GOT3 (cell line): Measurements from ENCODE around the gene PCCA.
"Not testable (repeated sequence)": the region's sequence is repeated elsewhere in the genome, so short reads cannot be mapped to it uniquely, and the experiment has no call there.

Experiments used
- DNase-seq: peaks from one replicate; lab custom pipeline; 2025; ENCODE audit warnings: mixed read lengths; lab: John Stamatoyannopoulos, UW

The PCCA gene

DNA sequence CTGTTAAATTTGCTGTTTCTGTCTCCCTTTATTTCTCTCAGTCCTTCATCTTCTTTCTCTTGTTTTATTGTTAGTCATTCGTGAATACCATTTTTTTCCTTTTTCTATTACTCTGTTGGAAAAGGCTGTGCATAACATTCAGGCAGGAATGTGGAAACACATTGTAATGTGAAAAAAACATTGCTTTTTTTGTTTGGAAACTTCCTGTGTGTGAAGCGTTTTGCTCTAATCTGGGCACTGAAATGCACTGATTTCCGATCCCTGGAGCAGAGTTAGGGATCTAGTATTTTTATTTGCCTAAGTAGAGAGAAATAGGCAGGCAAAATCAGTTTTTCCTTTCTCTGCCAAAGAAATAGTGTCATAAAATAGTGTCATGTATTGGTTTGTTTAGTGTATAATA lies 155.5 kb downstream of the PCCA start:
- DNase-seq: no peak

DNA sequence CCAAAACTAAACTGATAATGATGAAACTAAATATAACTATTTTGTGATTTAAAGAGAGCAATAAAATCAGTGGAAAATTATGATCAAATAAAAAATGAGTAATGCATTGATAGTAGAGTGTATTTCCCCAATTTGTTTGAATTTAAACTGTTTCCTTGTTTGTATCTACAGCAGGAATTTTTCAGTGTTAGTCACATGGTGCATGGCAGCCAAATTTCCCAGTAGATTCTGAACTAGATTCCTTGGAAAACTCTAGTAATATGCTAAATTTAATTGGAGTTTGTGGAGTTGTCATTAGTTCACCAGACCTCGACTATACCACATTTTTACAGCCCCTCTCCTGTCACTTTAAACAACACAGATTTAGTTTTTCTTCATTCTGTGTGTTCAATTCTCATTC lies 156.2 kb downstream of the PCCA start:
- no peak for DNase-seq

GRCh38 chr13:100247937-100248336 lies 159.0 kb downstream of the PCCA start:
- DNase-seq: no peak

DNA sequence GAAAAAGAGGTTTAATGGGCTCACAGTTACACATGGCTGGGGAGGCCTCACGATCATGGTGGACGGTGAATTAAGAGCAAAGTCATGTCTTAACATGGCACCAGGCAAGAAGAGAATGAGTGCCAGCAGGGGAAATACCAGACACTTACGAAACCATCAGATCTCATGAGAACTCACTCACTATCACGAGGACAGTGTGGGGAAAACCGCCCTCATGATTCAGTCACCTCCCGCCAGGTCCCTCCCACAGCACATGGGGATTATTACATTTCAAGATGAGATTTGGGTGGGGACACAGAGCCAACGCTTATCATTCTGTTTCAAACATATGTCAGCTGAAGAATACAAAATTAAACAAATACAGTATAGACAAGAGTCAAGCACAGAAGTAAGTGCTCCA lies 165.1 kb downstream of the PCCA start:
- no peak for DNase-seq

- DNase-seq: no peak
Observed at GRCh38 chr13:100262404-100262803, 173.5 kb downstream of the PCCA start.

GRCh38 chr13:100266026-100266425 lies 177.1 kb downstream of the PCCA start:
- DNase-seq: no peak

DNA sequence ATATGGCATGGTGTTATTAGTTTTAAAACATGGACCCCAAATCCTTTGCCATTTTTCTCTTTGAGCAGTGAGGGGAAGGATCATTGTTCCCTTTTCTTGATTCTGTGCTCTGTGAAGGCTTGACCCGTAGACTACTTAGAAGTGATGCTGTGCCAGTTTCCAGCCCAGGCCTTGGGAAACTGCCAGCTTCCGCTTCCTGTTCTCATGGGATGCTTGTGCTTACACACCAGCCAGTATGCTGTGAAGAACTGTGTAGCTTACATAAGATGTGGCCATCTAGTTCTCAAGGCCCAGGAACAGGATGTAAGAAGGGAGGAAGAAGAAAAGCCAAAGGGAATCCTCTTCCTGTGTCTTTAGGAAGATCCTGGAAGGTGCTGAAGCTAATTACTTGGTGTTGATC lies 180.9 kb downstream of the PCCA start:
- no peak for DNase-seq

GRCh38 chr13:100273138-100273537 lies 184.2 kb downstream of the PCCA start:
- DNase-seq: no peak

DNA sequence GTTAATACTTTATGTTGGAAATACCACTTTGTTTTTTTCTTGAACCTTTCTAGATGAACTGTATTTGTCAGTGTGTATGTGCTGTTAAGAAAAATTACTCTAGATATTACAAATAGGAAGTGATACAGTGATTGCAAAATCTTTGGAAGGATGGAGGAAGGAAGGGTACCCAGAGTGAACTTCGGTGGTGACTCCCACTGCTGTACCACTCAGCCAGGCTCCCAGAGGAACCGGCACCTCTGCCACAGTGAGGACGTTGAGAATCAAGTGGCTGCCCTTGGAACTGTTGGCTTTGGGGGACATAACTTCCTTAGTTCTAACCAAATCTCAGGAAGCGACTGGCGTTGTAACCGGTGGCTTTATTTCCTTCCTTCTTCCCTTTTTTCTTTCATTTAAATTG lies 184.7 kb downstream of the PCCA start:
- DNase-seq: no peak

GRCh38 chr13:100274942-100275506 lies 186.1 kb downstream of the PCCA start:
- no peak for DNase-seq

- no peak for DNase-seq
Observed at GRCh38 chr13:100275746-100276145, 186.9 kb downstream of the PCCA start.

DNA sequence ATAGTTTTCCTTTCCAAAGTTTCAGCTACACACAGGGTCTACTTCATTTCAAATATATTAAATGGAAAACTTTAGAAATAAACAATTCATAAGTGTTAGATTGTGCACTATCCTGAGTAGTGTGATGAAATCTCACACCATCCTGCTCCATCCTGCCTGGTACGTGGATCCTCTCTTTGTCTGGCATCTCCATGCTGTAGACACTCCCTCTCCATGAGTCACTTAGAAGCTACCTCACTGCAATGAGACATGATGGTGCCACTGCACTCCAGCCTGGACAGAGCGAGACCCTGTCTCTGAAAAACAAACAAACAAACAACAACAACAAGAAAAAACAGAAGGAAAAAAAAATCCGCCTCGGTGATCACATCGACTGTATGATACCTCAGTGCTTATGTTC lies 191.8 kb downstream of the PCCA start:
- no peak for DNase-seq

DNA sequence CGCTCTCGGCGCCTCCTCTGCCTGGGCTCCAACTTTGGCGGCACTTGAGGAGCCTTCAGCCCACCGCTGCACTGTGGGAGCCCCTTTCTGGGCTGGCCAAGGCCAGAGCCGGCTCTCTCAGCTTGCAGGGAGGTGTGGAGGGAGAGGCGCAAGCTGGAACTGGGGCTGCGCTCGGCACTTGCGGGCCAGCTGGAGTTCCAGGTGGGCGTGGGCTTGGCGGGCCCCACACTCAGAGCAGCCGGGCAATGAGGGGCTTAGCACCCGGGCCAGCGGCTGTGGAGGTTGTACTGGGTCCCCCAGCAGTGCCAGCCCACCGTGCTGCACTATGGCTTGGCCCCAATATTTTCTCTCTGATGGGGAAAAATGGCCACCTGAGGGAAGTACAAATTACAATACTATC lies 193.4 kb downstream of the PCCA start:
- not testable (repeated sequence) for DNase-seq

DNA sequence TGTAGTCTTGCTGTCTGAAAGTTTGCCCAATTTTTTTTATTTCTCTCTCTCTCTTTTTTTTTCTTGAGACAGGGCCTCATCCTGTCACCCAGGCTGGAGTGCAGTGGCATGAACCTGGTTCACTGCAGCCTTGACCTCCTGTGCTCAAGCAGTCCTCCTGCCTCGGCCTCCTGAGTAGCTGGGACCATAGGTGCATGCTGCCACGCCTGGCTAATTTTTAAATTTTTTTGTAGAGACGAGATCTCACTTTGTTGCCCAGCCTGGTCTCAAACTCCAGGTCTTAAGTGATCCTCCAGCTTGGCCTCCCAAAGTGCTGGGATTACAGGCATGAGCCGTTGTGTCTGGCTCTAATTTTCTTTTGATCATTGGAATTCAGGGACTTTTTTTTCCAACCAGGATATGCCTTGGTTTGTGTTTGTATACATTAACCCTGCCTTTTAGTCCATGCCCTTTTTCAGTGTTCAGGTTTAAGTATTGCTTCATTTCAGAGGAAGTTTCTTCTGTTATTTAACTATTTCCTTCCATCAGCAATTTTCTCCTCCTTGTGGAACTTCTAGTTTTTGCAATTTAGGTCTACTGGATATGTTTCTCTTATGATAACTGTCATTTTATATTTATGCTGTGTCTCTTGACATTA lies 201.4 kb downstream of the PCCA start:
- no peak for DNase-seq

DNA sequence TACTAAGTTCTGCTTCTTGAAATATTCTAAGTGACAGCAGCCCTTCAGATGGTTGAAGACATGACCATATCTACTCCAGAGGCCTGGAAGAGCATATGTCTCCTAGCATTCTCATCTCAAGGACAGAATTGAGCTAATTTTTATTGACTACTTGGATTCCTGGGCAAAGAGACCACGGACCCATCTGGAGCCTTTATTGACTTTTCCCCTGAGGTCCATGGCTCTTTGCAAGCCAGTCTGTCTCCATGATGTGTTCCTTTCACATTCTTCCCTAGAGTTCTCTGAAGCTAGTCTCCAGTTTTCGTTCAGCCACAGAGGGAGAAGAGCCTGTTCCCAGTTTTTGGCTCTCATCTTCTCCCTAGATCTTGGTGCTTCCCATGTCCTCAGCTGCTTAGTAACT lies 202.7 kb downstream of the PCCA start:
- DNase-seq: no peak

- DNase-seq: no peak
Observed at GRCh38 chr13:100297413-100297812, 208.5 kb downstream of the PCCA start.

- no peak for DNase-seq
Observed at GRCh38 chr13:100298116-100298681, 209.3 kb downstream of the PCCA start.

DNA sequence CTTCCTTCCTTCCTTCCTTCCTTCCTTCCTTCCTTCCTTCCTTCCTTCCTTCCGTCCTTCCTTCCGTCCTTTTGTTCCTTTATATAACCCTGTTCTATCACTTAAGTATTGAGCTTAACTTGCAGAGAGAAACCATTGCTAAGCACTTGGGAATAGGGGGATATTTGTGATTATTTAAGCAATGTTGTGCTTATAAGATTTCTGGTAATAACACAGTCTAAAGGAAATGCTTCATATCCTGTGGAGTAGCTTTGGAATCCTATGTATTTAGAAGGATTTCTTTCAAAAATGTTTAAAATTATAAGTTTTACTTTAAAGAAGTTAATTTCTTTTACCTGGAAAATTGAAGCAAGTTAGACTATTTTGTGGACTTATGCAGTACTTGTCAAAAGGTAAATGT lies 209.8 kb downstream of the PCCA start:
- no peak for DNase-seq

DNA sequence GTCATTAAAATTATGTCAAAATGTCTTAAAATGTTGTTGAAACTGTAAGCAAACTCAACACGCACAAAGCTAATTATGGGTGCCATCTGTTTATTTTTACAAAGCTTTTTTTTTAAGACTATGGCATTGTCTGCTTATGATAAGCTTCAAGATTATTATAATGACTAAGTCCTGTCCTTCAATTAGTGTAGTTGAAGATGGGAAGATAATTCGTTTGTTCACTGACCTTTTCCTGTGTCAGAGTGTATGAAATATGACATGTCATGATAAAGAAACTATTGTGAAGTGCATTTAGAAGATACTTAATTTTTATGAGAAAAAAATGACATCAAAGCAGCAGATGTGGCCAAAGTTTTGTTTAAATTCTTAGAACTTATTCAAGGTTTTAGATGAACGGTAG lies 211.3 kb downstream of the PCCA start:
- no peak for DNase-seq

GRCh38 chr13:100300708-100301107 lies 211.8 kb downstream of the PCCA start:
- no peak for DNase-seq

DNA sequence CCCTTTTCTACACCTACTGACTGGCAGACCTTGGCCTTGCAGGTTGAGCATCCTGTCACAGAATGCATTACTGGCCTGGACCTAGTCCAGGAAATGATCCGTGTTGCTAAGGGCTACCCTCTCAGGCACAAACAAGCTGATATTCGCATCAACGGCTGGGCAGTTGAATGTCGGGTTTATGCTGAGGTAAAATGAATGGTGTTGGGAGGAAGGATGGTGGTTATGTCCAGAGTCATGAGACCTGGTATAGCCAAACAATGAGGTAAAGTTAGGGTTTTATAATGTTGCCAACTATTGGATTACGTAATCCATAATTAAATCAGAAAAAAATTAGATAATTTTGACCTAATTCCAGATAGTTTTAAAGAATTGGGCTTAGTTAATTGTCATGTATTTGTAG lies 212.5 kb downstream of the PCCA start:
- DNase-seq: no peak

DNA sequence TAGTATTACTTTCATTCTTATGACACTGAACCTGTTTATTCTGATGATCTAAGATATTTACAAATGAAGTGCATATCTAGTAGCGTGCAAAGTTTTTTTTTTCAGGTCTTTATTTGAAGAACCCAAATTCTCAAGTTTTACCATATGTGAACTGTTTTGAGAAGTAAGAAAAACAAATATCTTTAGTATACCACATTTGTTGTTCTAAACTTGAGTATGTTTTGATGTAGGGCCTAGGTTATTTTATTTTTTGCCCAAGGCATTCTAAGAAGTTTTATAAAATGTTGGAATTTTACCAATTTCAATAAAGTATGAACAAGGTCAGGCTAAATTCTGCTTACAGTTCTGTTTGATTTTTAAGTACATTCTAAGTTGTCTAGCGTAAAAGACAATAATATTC lies 213.5 kb downstream of the PCCA start:
- DNase-seq: no peak

DNA sequence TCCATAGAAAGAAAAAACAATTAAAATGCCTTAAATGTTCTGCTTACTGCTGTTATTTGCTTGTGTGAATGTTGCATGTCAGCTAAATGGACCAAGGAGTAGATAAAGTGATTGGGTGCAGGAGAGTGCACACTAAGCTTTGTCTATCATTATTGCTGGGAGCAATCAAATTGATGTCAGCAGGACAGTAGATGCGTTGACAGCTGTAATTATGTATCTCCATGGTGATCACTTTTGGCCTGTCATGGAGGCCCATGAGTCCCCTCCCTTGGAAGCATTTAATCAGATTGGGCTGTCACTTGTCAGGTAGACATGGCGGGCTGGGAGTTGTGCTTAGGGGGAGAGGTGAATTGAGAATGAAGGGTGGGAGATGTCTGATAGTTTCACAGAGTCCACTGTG lies 215.3 kb downstream of the PCCA start:
- DNase-seq: no peak

DNA sequence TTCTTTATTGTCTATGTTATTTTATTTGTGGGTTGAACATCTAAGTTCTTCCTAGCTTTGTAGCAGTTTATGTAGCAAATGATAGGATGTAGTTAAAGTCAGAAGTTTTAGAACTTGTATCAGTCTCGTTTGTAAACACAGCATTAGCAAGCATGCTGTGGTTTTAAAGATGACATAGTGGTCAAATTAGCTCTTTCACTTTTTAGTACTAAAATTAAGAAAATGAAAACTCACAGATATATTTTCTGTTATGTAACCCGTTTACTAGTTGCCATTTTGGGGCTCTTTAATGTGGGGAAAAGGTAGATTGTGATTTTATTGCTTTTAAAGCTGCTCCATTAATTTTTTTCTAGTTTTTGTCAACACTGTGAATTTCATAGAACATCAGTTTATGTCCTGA lies 216.5 kb downstream of the PCCA start:
- DNase-seq: no peak
